ENCODE measurements around the gene FOXB1.

Gene FOXB1

DNA sequence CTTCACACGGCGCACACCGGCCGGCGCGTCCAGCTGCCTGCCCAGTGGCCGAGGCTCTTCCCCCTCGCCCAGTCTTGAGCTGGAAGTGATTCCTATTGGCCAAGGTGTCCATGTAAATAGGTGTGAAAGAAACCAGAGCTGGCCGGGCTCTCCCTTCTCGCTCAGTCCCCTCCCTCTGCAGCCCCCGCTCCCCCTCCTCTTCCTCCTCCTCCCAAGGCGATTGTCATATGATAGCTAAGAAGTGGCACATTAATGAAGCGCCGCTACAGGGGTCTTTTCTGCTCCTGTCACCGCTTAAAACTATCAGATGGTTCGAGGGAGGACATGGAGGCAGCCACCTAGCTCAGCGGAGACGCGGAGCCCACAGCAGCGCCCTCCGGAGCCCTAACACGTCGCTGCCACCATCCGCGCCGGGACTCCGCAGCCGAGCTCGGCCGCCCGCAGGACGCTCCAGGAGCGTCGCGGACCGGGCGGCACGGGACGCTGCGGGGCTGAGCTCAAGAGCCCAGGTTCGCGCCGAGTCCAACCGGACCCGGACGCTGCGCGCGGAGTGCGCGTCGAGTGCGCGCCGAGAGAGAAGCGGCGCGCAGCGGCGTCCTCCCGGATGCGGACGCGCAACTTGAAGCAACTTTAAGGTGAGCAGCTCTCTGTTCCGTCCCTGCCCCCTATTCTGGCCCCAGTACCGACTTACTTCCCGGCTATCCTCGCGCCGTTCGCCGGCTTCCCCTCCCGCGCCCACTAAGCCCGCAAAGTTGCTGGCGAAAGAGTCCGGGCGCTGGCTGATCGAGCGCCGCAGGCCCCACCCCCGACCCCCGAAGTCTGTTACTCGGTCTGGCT lies at the start of gene FOXB1:
TSS of gene FOXB1 (plus strand) at position 303 of the 837 bp plus-strand sequence. CDS start 653 bp downstream, outside the sequence.
- DNase-seq (ENCODE audit: low read depth in 4 of 4, low spot score in 1 of 4): no peak

DNA sequence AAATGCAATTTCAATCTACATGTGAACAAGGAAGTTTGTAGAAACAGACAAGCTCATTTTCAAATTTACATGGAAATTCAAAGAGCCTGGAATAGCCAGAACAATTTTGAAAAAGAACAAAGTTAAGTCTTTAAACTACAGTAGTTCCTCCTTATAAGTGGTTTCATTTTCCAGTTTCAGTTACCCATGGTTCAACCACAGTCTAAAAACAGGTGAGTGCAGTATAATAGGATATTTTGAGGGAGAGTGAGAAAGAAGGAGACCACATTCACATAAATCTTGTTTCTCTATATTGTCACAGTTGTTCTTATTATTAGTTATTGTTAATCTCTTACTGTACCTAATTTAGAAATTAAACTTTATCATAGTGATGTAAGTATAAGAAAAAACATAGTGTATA lies 45.8 kb upstream of the FOXB1 start:
- no peak for DNase-seq (ENCODE audit: low read depth in 4 of 4, low spot score in 1 of 4)

DNA sequence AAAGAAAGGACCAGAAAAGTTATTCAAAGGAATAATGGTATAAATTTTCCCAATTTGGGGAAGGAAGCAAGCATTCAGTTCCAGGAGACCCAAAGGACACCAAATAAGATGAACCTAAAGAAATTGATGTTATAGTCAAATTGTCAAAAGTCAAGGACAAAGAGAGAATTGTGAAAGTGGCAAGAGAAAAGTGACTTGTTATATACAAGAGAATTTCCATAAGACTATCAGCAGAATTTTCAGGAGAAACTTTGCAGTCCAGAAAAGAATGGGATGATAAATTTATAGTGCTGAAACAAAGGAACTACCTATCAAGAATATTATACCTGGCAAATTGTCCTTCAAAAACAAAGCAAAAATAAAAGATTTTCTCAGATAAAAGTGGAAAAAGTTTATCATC lies 43.8 kb upstream of the FOXB1 start:
- DNase-seq (ENCODE audit: low read depth in 4 of 4, low spot score in 1 of 4): no peak

DNA sequence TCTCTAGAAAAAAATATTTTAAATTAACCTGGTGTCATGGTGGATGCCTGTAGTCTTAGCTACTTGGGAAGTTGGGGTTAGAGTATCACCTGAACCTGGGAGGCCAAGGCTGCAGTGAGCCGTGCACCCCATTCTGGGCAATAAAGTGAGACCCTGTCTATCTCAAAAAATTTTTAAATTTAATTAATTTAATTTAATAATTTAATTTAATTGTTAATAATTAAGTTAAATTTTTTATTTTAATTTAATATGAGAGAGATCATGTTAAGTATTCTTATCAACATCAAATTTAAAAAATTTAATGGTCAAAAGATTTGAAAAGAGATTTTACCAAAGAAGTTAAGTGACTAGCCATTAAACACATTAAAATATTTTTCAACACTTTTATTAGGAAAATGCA lies 40.8 kb upstream of the FOXB1 start:
- no peak for DNase-seq (ENCODE audit: low read depth in 4 of 4, low spot score in 1 of 4)

- DNase-seq (ENCODE audit: low read depth in 4 of 4, low spot score in 1 of 4): no peak
These were observed 40.2 kb upstream of the FOXB1 start for GRCh38 chr15:59963925-59964324.

DNA sequence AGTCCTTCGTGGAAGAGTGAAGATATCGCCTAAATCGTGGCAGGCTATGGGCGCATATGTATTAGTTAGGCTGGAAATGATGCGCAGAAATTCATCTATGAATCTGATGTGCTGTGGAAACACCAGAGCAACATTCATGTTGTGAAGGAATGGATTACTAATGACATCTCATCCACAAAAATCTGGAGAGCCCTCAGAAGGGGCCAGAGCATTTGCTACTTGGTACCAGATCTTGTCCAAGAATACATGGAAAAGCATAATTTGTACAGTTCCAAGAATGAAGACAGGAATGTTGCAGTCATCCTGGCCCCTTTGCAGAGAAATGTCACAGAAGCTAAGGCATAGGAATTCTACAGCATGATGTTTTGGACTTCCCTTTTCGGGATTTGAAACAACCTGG lies 38.4 kb upstream of the FOXB1 start:
- no peak for DNase-seq (ENCODE audit: low read depth in 4 of 4, low spot score in 1 of 4)

DNA sequence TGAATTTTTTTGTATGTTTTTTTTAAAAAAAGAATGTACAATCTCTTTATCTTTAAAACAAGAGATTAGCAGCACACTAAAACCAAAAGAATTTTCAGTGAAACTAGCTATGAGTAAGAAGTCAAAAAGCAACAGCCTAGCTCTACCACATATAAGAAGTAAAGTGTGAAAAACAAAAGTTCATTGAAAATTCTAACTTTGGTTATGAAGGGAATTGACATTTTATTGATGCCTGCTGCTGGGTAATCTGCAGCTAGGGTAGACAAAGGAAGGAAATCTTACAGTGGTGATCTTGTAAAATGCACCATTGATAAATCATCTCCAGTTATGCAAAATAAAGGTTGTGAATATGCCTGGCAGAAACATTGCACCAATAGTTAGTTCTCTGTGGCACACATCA lies 37.8 kb upstream of the FOXB1 start:
- no peak for DNase-seq (ENCODE audit: low read depth in 4 of 4, low spot score in 1 of 4)

- no peak for DNase-seq (ENCODE audit: low read depth in 4 of 4, low spot score in 1 of 4)
These were observed 35.8 kb upstream of the FOXB1 start for GRCh38 chr15:59968314-59968713.

DNA sequence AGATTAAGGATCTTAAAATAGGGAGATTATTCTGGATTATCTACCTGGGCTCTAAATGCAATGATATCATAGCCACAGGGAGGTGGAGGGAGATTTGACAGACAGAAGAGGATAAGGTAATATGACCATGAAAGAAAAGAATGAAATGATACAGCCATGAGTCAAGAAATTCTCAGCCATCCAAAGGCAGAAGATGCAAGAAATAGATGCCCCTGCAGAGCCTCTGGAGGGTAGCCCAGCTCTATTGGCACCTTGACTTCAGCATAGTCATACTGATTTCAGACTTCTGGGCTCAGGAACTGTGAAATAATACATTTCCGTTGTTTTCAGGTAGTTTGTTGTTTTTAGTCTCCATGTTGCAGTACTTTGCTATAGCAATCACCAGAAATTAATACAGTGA lies 31.9 kb upstream of the FOXB1 start:
- no peak for DNase-seq (ENCODE audit: low read depth in 4 of 4, low spot score in 1 of 4)

DNA sequence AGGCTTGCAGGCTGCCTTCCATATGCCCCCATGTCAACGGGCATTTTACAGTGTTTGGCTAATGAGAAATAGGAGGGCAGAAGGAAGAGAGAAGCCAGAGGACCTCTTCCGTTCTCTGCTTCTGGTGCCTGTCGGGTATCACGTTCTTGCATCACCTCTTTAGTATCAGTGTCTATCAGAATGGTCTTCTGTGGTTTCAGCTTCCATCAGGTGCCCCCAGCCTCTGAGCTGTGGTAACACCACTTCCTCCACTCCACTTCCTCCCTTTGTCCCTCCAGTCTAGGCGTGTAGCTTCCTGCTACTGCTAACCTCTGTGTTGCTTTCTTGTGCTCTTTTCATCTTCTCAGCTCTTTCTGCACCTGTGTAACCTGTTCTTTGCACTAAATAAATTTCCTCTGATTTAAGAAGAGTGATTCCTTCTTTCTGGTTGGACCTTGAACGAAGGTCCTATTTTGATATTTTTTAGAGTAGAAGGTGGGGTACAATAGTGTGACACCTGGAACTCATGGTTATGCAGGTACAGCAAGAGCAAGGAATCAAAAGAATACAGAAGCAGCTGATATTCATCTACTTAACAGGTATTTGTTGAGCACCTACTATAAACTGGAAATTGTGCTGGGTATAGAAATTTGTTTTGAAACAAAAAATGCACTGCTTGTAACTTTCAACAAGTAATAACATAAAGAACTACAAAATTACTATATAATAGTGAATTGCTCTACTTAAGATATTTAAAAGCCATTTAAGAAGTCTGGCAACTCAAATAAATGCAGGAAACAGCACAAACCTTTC lies 27.4 kb upstream of the FOXB1 start:
- DNase-seq (ENCODE audit: low read depth in 4 of 4, low spot score in 1 of 4): no peak

- DNase-seq (ENCODE audit: low read depth in 4 of 4, low spot score in 1 of 4): no peak
These were observed 12.3 kb upstream of the FOXB1 start for GRCh38 chr15:59991834-59992233.

GRCh38 chr15:59993041-59993750 lies 10.9 kb upstream of the FOXB1 start:
- DNase-seq (ENCODE audit: low read depth in 4 of 4, low spot score in 1 of 4): no peak

- DNase-seq (ENCODE audit: low read depth in 4 of 4, low spot score in 1 of 4): no peak
These were observed 10.1 kb upstream of the FOXB1 start for GRCh38 chr15:59993950-59994401.

- no peak for DNase-seq (ENCODE audit: low read depth in 4 of 4, low spot score in 1 of 4)
These were observed 9.6 kb upstream of the FOXB1 start for GRCh38 chr15:59994526-59994887.

DNA sequence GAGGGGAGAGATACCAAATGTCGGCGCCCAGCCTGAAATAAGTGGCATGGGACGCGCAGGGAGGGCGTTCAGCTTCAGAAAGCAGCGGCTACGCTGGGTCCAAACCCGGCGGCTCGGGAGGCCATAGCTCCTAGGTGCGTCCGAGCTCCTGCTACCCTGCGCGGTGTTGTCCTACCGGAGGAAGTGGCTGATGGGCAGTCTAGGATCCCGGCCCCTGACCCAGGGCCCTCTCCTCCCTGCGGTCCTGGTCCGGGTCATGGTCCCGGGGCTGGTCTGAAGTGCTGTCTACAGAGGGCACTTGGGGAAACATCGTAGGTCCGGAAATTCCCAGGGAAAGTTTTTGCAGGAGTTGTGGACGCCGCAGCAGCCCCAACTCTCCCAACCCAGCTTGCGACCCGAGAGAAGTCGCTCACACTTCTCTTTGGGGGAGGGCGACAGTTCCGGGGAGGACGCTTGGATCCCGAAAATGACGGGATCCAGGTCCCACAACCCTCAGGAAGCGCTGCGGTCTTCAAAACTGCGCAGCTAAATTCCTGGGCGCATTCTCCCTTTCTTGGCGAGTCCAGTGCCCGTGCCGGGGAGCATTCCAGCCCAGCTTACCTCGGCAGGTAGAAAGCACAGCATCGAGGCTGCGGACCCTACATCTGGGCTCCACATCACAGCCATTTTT lies 9.1 kb upstream of the FOXB1 start:
- no peak for DNase-seq (ENCODE audit: low read depth in 4 of 4, low spot score in 1 of 4)

DNA sequence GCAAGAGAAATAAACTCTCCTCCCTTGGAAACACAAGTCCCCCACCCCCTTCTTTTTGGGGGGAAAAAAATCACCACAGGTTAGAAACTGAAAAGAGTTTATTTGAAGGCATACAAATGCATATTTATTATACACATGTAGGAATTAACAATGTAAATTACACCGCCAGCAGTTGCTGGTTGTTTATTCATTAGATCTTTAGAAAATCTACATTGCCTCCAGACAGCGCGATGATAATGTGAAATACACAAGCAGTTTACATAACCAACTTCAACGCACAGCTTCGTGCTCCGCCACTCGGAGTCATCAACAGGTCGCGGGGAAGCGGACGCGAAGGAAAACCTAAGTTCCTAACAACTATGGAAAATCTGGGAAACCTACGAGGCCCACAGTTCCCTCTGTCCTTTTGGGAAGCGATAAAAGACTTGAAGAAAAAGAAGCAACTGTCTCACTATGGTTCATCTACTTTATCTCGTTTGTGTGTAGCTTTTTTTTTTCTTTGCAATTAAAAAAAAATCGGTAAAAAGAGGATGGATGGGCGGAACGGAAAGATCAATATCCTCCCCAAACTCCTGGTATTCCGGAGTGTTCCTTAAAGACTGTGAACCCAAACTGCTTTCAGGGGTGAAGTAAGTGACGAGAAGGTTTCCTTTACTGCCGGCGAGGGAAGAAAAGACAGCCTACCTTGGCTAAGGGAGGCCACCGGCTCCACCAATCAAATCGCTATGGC lies 8.4 kb upstream of the FOXB1 start:
- DNase-seq (ENCODE audit: low read depth in 4 of 4, low spot score in 1 of 4): no peak

GRCh38 chr15:59996298-59997041 lies 7.6 kb upstream of the FOXB1 start:
- DNase-seq (ENCODE audit: low read depth in 4 of 4, low spot score in 1 of 4): no peak

DNA sequence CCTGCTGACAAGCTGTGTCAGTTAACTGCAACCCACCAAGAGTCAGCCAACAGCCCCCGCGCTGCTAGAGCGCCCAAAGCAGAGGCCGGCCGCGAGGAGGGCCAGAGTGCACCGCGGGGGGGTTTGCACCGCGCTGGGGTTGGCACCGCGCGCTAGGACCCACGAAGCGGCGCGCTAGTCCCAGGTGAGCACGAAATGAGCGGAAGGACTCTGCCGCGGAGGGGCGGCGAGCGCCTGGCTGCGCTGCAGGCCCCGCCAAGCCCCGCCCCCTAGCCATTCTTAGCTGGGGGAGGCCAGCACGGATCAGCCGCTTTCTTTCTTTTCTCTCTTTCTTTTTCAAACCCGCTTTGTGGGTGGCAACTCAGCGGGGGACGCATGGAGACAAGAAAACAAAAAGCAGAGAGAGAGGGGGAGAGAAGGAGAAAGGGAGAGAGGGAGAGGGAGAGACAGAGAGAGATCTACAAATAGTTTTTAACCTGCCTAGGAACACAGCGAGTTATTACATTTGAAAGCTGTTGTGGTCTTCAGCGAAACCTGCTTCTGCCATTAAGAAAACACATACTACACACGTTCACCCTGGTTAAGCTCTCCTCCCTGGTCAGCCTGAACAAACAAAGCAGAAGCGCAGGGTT lies 6.9 kb upstream of the FOXB1 start:
- DNase-seq (ENCODE audit: low read depth in 4 of 4, low spot score in 1 of 4): peak in 1 of 4 experiments; percentile 54

GRCh38 chr15:59998305-59998949 lies 5.7 kb upstream of the FOXB1 start:
- no peak for DNase-seq (ENCODE audit: low read depth in 4 of 4, low spot score in 1 of 4)
